Activated CD4-positive, alpha-beta memory T cell treated with anti-CD3 and anti-CD28 coated beads for 36 hours (primary cell): ENCODE results near the gene MCEE. TPM values are rescaled to one million over a fixed set of nuclear protein-coding genes. Genes with fewer than 3 reads are reported as not detected.
A peak's percentile ranks its signal among the peaks of the same experiment; 100 is the strongest.

Experiments
- CTCF ChIA-PET: fragments of 350-600 bp; sonication (Branson Sonifier 250); formaldehyde crosslinking; loops from one replicate; lab custom pipeline; 2021; ENCODE audit warnings: antibody characterized with exemption, inconsistent platforms; lab: Charles Lee
- POLR2A ChIA-PET: fragments of 350-600 bp; sonication (Branson Sonifier 250); formaldehyde crosslinking; loops from one replicate; lab custom pipeline; 2021; ENCODE audit warnings: antibody characterized with exemption; lab: Charles Lee
- DNase-seq: peaks from one replicate; pipeline ENCODE4 v3.0.0-alpha.2; 2020
- H3K27ac Mint-ChIP-seq: one replicate; pipeline ENCODE4 v1.8.0; 2021; ENCODE audit warnings: mixed read lengths
- H3K27me3 Mint-ChIP-seq: one replicate; pipeline ENCODE4 v1.8.0; 2021; ENCODE audit warnings: mixed read lengths
- H3K36me3 Mint-ChIP-seq: one replicate; pipeline ENCODE4 v1.8.0; 2021; ENCODE audit warnings: mixed read lengths
- H3K4me1 Mint-ChIP-seq: one replicate; pipeline ENCODE4 v1.8.0; 2021; ENCODE audit warnings: low read depth, mixed read lengths
- H3K4me3 Mint-ChIP-seq: one replicate; pipeline ENCODE4 v1.8.0; 2021; ENCODE audit warnings: mild to moderate bottlenecking, mixed read lengths
- H3K9me3 Mint-ChIP-seq: one replicate; pipeline ENCODE4 v1.8.0; 2021; ENCODE audit warnings: mixed read lengths
- intact Hi-C: fragments of 100-400 bp; cut with micrococcal nuclease; formaldehyde crosslinking; loops from one replicate; pipeline ENCODE4 v1.15.1; 2023
- total RNA-seq, 2 experiments: library from RNA; stranded (reverse); gene quantifications; one replicate each; pipeline ENCODE4 v1.2.3, GENCODE V29; 2021

Gene MCEE
- total RNA-seq, 2 experiments from 2014 or later, result 12.0 to 16.1 TPM

- H3K4me1 Mint-ChIP-seq, result peaks cover 52% of the 10 kb centered on the region
- DNase-seq, result no peak
- intact Hi-C loops, result no loop called here
- ChIA-PET CTCF (interaction anchor here (5.4 kb wide), 1 partner anchor 56 kb away, joined by 27 read pairs; the partner anchor contains the start of genes MCEE and MPHOSPH10), POLR2A (no interaction called here)
- peaks cover 26% of the 10 kb centered on the region for H3K36me3 Mint-ChIP-seq
- no peak overlapping the region for H3K4me3 Mint-ChIP-seq
- peak overlapping the region; percentile 1 for H3K27ac Mint-ChIP-seq
- H3K27me3 Mint-ChIP-seq, result no peaks in the 10 kb centered on the region
- no peaks in the 10 kb centered on the region for H3K9me3 Mint-ChIP-seq
These were observed 56.6 kb downstream of the MCEE start for GRCh38 chr2:71073475-71073874.

DNA sequence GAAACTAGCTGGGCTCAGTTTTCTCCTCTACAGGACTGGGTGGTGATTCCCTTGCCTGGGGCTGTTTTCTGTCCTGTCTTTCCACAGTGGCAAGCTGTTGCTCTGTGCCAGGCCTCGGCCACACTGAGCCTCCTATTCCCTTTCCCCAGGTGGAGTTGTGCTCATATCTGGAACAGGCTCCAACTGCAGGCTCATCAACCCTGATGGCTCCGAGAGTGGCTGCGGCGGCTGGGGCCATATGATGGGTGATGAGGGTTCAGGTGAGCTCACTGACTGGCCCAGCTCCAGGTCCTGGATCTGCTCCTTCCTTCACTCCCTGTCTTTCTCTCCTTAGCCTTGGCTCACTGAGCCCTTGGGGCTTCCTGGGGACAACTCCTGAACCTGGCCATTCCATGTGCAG is 57.5 kb downstream of the MCEE start:
- peaks cover 25% of the 10 kb centered on the region for H3K36me3 Mint-ChIP-seq
- DNase-seq, result no peak
- H3K4me1 Mint-ChIP-seq, result peaks cover 57% of the 10 kb centered on the region
- intact Hi-C loops, result loop anchor here (1.0 kb wide), 1 partner anchor 10 kb away; no protein-coding TSS in a partner anchor
- H3K27me3 Mint-ChIP-seq, result no peaks in the 10 kb centered on the region
- peak overlapping the region; percentile 56 for H3K4me3 Mint-ChIP-seq
- POLR2A ChIA-PET, result interaction anchor here (0.6 to 2.7 kb wide), 4 partner anchors 10 to 58 kb away, joined by 3 to 20 read pairs (median 5); partner anchors contain the start of genes MCEE and MPHOSPH10
- H3K27ac Mint-ChIP-seq, result peak overlapping the region; percentile 82
- CTCF ChIA-PET, result interaction anchor here (2.0 to 5.4 kb wide), 3 partner anchors 8 to 57 kb away, joined by 4 to 27 read pairs (median 11); partner anchors contain the start of genes MCEE and MPHOSPH10
- H3K9me3 Mint-ChIP-seq, result no peaks in the 10 kb centered on the region

DNA sequence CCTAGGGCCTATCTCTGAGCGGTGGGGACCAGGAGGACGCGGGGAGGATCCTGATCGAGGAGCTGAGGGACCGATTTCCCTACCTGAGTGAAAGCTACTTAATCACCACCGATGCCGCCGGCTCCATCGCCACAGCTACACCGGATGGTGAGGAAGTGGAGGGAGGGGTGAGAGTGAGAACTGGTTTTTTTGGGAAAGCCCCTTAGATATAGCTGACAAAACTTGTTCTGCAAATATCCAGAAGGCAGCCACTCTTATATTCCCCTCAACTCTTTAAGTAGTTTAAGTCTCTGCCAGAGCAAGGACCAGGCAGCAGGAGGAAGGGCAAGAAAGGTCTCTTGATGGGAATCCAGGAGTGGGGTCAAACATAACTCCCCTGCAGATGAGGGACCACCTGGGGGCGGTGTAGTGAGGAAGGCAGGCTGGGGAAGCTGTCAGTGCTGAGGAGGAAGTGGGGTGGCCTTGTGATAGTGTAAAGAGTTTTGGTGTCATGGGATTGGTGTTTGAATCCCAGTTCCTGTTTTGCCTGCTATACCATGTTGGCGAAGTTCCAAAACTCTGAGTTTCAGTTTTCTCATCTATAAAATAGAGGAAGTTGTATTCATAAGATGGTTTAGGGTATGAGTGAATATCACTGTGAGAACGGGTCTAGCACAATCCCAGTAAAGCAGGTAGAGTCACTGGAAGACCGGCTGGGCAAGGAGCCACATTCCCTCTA is 58.2 kb downstream of the MCEE start:
- POLR2A ChIA-PET, result interaction anchor here (0.5 to 2.7 kb wide), 5 partner anchors 11 to 260 kb away, joined by 3 to 20 read pairs (median 5); partner anchors contain the start of genes MCEE and MPHOSPH10
- no peaks in the 10 kb centered on the region for H3K27me3 Mint-ChIP-seq
- H3K27ac Mint-ChIP-seq, result peak overlapping the region; percentile 82
- CTCF ChIA-PET, result interaction anchor here (0.6 to 5.4 kb wide), 10 partner anchors 9 to 260 kb away, joined by 3 to 27 read pairs (median 4); partner anchors contain the start of genes ANKRD53, MCEE, MPHOSPH10 and ZNF638
- H3K4me3 Mint-ChIP-seq, result peak overlapping the region; percentile 56
- intact Hi-C loops, result loop anchor here (1.0 to 2.0 kb wide), 2 partner anchors 10 to 49 kb away; no protein-coding TSS in a partner anchor
- H3K4me1 Mint-ChIP-seq, result peaks cover 60% of the 10 kb centered on the region
- peak; percentile 81 for DNase-seq
- H3K9me3 Mint-ChIP-seq, result no peaks in the 10 kb centered on the region
- H3K36me3 Mint-ChIP-seq, result peaks cover 21% of the 10 kb centered on the region

DNA sequence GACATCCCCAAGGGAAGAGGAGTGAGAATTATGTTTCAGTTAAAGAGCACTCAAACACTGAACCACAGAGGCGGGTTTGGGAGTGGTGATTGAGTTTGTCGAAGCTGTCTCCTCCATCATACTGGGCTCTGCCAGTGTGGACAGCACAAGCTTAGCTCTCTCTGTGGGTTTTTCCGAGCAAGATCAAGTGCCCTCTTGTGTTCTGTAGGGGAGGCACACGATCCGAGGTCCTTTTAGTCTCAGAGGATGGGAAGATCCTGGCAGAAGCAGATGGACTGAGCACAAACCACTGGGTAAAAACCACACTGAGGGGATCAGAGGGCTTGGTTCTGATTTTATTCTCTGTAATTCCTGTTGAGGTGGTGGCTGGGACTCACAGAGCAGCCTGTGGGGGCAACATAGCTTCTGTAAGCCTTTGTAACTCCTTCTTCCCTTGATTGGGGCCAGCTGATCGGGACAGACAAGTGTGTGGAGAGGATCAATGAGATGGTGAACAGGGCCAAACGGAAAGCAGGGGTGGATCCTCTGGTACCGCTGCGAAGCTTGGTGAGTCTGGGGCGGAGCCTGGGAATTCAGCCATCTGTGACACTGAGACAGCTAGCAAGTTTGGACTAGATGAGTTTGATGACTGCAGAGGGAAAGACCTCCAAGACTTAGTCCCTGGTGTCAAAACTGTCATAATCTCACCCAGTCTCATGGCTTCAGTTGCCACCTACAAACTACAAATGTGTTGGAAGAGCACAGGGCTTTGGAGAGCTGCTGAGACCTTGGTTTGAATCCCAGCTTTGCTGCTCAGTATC is 59.5 kb downstream of the MCEE start:
- Mint-ChIP-seq H3K27me3 (no peaks in the 10 kb centered on the region), H3K27ac (peak overlapping the region; percentile 7), H3K4me3 (no peak overlapping the region), H3K9me3 (no peaks in the 10 kb centered on the region), H3K36me3 (peaks cover 15% of the 10 kb centered on the region), H3K4me1 (peaks cover 62% of the 10 kb centered on the region)
- DNase-seq, result no peak
- intact Hi-C loops, result loop anchor here (2.0 kb wide), 1 partner anchor 48 kb away; no protein-coding TSS in a partner anchor
- ChIA-PET CTCF (interaction anchor here (0.5 to 5.4 kb wide), 11 partner anchors 10 to 261 kb away, joined by 3 to 27 read pairs (median 4); partner anchors contain the start of genes MCEE, MPHOSPH10 and ZNF638), POLR2A (interaction anchor here (0.8 to 2.7 kb wide), 3 partner anchors 12 to 60 kb away, joined by 4 to 20 read pairs (median 7); partner anchors contain the start of genes MCEE and MPHOSPH10)

GRCh38 chr2:71069376-71069775 is 60.7 kb downstream of the MCEE start:
- intact Hi-C loops, result no loop called here
- Mint-ChIP-seq H3K4me3 (peak overlapping the region; percentile 94), H3K4me1 (peaks cover 62% of the 10 kb centered on the region), H3K36me3 (peaks cover 15% of the 10 kb centered on the region), H3K27ac (peak overlapping the region; percentile 96), H3K9me3 (no peaks in the 10 kb centered on the region), H3K27me3 (no peaks in the 10 kb centered on the region)
- ChIA-PET POLR2A (interaction anchor here (1.8 to 1.9 kb wide), 2 partner anchors 19 to 60 kb away, joined by 9 to 14 read pairs; partner anchors contain the start of gene MCEE), CTCF (interaction anchor here (1.3 to 5.4 kb wide), 3 partner anchors 9 to 61 kb away, joined by 4 to 27 read pairs (median 11); partner anchors contain the start of genes MCEE and MPHOSPH10)
- no peak for DNase-seq

DNA sequence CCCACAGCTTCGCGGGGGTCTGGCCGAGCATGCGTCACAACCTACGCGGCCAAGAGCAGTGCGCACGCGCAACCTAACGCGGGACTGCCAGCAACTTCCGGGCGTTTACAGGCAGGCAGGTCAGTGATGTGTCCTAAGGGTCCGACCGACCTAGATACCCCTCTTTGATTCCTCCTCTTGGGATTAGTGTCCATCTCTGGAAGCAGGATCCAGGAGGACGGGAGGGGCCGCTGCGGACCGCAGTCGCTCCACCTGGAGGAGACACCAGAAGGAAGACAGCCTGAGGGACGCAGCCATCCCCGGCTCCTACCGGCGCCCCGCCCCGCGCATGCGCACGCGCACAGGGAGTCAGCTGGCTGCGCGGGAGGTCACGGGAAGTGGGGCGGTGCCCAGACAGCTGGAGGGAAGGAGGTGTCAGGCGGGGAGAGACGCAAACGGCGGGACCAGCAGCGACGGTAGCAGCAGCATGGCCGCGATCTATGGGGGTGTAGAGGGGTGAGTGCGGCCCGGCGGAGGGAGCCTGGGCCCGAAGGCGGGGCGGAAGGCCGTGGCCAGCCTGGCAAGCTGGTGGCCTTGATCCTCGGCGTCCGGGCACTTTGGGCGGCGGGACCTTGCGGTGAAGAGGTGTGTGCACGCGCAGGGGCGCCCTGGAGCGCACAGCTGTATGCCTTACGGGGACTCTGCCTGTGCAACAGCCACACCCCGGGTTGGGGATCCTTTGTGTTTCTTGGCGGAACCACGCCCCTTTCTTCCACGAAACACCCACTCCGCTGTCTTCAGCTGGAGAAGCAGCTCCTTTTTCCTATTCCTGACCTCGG is 61.6 kb downstream of the MCEE start, which contains the start of gene NAGK:
NAGK (plus strand) TSS at position 431 of the 818 bp plus-strand sequence; CDS start at position 467, 36 bp downstream.
- CTCF ChIA-PET, result interaction anchor here (1.0 to 5.4 kb wide), 5 partner anchors 8 to 67 kb away, joined by 3 to 27 read pairs (median 4); partner anchors contain the start of genes MCEE and MPHOSPH10
- no peaks in the 10 kb centered on the region for H3K27me3 Mint-ChIP-seq
- peak within 1 kb of the TSS; percentile 94 for H3K4me3 Mint-ChIP-seq
- peaks cover 54% of the 10 kb centered on the region for H3K4me1 Mint-ChIP-seq
- no peaks in the 10 kb centered on the region for H3K9me3 Mint-ChIP-seq
- peak; percentile 98 for DNase-seq
- intact Hi-C loops, result loop anchor here (1.0 kb wide), 4 partner anchors 62 to 263 kb away; partner anchors contain the start of genes MCEE, MPHOSPH10, PAIP2B and ZNF638
- peak within 1 kb of the TSS; percentile 96 for H3K27ac Mint-ChIP-seq
- H3K36me3 Mint-ChIP-seq, result peaks cover 6% of the 10 kb centered on the region
- POLR2A ChIA-PET, result interaction anchor here (1.2 to 2.0 kb wide), 7 partner anchors 10 to 84 kb away, joined by 3 to 14 read pairs (median 6); partner anchors contain the start of genes MCEE and MPHOSPH10

DNA sequence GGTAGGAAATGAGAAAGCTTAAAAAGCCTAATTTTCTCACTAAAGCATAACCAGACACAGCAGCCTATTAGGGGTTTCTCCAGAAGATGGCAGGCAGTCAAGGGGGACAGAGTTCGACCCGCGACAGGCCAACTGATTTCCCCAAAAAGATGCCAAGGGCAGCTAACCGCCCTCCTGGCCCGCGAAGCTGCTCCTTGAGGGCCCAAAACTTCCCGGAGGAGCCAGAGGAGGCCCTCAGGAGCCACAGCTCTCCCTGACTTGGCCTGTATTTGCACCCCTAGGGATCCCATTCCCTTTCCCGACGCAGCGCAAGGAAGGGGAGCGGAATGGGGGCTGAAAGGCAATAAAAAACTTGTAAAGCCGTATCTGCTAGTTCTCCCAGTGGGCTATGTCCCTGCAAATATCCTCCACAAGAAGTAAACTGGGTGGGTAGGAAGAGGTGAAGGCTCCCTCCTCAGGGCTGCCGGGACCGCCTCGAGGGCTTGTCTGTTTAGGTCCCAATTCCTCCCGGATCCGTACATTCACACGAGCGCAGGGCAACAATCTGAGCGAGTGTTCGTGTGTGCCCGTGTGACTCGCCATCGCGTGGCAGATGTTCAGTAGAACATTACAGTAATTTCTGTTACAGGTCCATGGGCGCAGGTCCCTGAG is 62.3 kb downstream of the MCEE start:
- CTCF ChIA-PET, result interaction anchor here (1.0 to 2.1 kb wide), 6 partner anchors 8 to 66 kb away, joined by 3 to 8 read pairs (median 5); partner anchors contain the start of gene MPHOSPH10
- peak; percentile 22 for DNase-seq
- intact Hi-C loops, result loop anchor here (1.0 kb wide), 4 partner anchors 63 to 264 kb away; partner anchors contain the start of genes MCEE, MPHOSPH10, PAIP2B and ZNF638
- H3K9me3 Mint-ChIP-seq, result no peaks in the 10 kb centered on the region
- H3K4me1 Mint-ChIP-seq, result peaks cover 47% of the 10 kb centered on the region
- H3K27me3 Mint-ChIP-seq, result no peaks in the 10 kb centered on the region
- POLR2A ChIA-PET, result interaction anchor here (1.2 to 2.0 kb wide), 7 partner anchors 10 to 83 kb away, joined by 3 to 14 read pairs (median 6); partner anchors contain the start of genes MCEE and MPHOSPH10
- H3K36me3 Mint-ChIP-seq, result peaks cover 4% of the 10 kb centered on the region
- peak overlapping the region; percentile 94 for H3K4me3 Mint-ChIP-seq
- H3K27ac Mint-ChIP-seq, result peak overlapping the region; percentile 96

DNA sequence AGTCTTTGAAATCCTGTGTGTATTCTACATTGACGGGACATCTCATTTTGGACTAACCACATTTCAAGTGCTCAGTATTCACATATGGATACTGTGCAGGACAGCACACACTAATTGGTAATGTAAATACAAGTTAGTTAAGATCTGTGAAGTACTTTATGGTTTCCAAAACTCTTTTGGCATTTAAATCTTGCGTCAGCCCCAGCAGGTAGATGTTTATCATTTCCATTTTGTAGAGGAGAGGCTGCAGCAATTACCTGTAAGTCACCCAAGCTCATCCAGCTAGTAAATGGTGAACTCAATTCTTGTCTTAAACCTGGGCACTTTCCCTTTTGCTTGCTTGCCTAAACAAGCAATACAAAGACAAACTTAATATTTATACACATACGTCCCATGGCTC is 63.2 kb downstream of the MCEE start:
- Mint-ChIP-seq H3K9me3 (no peaks in the 10 kb centered on the region), H3K27ac (no peak overlapping the region), H3K4me3 (no peak overlapping the region), H3K27me3 (no peaks in the 10 kb centered on the region), H3K4me1 (peaks cover 38% of the 10 kb centered on the region), H3K36me3 (peaks cover 4% of the 10 kb centered on the region)
- intact Hi-C loops, result no loop called here
- CTCF ChIA-PET, result interaction anchor here (1.0 to 1.5 kb wide), 3 partner anchors 32 to 65 kb away, joined by 3 to 6 read pairs (median 6); partner anchors contain the start of gene MPHOSPH10
- DNase-seq, result no peak
- POLR2A ChIA-PET, result interaction anchor here (2.0 kb wide), 1 partner anchor 64 kb away, joined by 7 read pairs; the partner anchor contains the start of gene MPHOSPH10

GRCh38 chr2:71064754-71065621 is 65.0 kb downstream of the MCEE start:
- DNase-seq, result no peak
- Mint-ChIP-seq H3K27ac (no peak overlapping the region), H3K9me3 (no peaks in the 10 kb centered on the region), H3K4me1 (peaks cover 20% of the 10 kb centered on the region), H3K27me3 (no peaks in the 10 kb centered on the region), H3K4me3 (no peak overlapping the region), H3K36me3 (peaks cover 4% of the 10 kb centered on the region)
- CTCF ChIA-PET, result interaction anchor here (0.6 kb wide), 1 partner anchor 198 kb away, joined by 3 read pairs; no protein-coding TSS in a partner anchor
- intact Hi-C loops, result no loop called here
- POLR2A ChIA-PET, result no interaction called here
